Endothelial cell of umbilical vein (primary cell): ENCODE measurements around the gene BRPF1. TPM values are rescaled to one million over a fixed set of nuclear protein-coding genes. Genes with fewer than 3 reads are reported as not detected.

Experiments
- BruUV-seq: library from RNA; stranded (reverse); fragments of 400-500 nt; replicated peaks from 2 replicates; lab custom pipeline; 2021; lab: Mats Ljungman, UMichigan
- CTCF ChIA-PET: fragments of 300-600, 350-600 bp; sonication (Branson Sonifier 250); formaldehyde crosslinking; loops from one replicate; lab custom pipeline; 2021; ENCODE audit warnings: antibody characterized with exemption, inconsistent platforms; lab: Charles Lee
- POLR2A ChIA-PET: fragments of 300-600, 350-600 bp; sonication (Branson Sonifier 250); formaldehyde crosslinking; loops from one replicate; lab custom pipeline; 2021; ENCODE audit warnings: antibody characterized with exemption, inconsistent platforms; lab: Charles Lee
- DNase-seq: peaks from one replicate; pipeline ENCODE4 v3.0.0-alpha.2; 2011; ENCODE audit warnings: low read depth, low spot score
- FAIRE-seq: peaks from 2 replicates; lab custom pipeline; 2011; peaks lifted over from hg19 to GRCh38; lab: Jason Lieb, UNC
- H2AFZ ChIP-seq: 2 replicates; pipeline ENCODE4 v1.6.0; 2012; ENCODE audit warnings: low read depth, low read length, control low read depth, inconsistent platforms
- H3K27ac ChIP-seq: 2 replicates; pipeline ENCODE4 v1.5.1; 2011; ENCODE audit warnings: low read depth, mild to moderate bottlenecking, control low read depth, low read length, moderate library complexity; ENCODE audit not compliant: insufficient read depth
- H3K27me3 ChIP-seq, 2 experiments: 2 replicates each; pipeline versions ENCODE4 v1.6.0 to v1.6.1; 2011; ENCODE audit warnings: low read length in 2 of 2, mixed read lengths in 1 of 2; ENCODE audit not compliant: control insufficient read depth in 2 of 2, insufficient read depth in 2 of 2
- H3K36me3 ChIP-seq, 2 experiments: 2 replicates in 1 of 2; 3 replicates in 1 of 2; pipeline ENCODE4 v1.5.1; 2011; ENCODE audit warnings: low read length in 2 of 2, mild to moderate bottlenecking in 1 of 2, moderate library complexity in 1 of 2; ENCODE audit not compliant: control insufficient read depth in 2 of 2, insufficient read depth in 2 of 2; ENCODE audit errors: extremely low read depth in 1 of 2
- H3K4me1 ChIP-seq: 3 replicates; pipeline ENCODE4 v1.5.1; 2011; ENCODE audit warnings: mild to moderate bottlenecking, low read length; ENCODE audit not compliant: control insufficient read depth, insufficient read depth; ENCODE audit errors: extremely low read depth
- H3K4me2 ChIP-seq: 2 replicates; pipeline ENCODE4 v1.6.1; 2011; ENCODE audit warnings: low read length, control low read depth, mixed read lengths; ENCODE audit not compliant: insufficient read depth
- H3K4me3 ChIP-seq, 3 experiments: fragments of 200-600 bp in 1 of 3; sonication (generic), shearing (Covaris generic) in 1 of 3; replicated peaks in 1 of 3; 2 replicates each; pipeline ENCODE4 v1.5.1; 2011 to 2016; ENCODE audit warnings: control low read depth in 3 of 3, low read length in 3 of 3, mild to moderate bottlenecking in 2 of 3, inconsistent platforms in 1 of 3, low read depth in 1 of 3, moderate library complexity in 1 of 3; ENCODE audit not compliant: insufficient read depth in 1 of 3
- H3K79me2 ChIP-seq: 2 replicates; pipeline ENCODE4 v1.6.0; 2012; ENCODE audit warnings: low read length, inconsistent platforms; ENCODE audit not compliant: control insufficient read depth, insufficient read depth
- H3K9ac ChIP-seq: replicated peaks from 2 replicates; pipeline ENCODE3; 2011; ENCODE audit warnings: low read length, control low read depth; ENCODE audit not compliant: insufficient read depth; ENCODE audit errors: extremely low read depth
- H3K9me1 ChIP-seq: replicated peaks from 3 replicates; pipeline ENCODE4 v1.6.0; 2011; ENCODE audit warnings: mild to moderate bottlenecking, low read length; ENCODE audit not compliant: control insufficient read depth, insufficient read depth; ENCODE audit errors: extremely low read depth
- H3K9me3 ChIP-seq: replicated peaks from 2 replicates; pipeline ENCODE4 v1.5.1; 2012; ENCODE audit warnings: low read length, inconsistent platforms; ENCODE audit not compliant: control insufficient read depth, insufficient read depth
- H4K20me1 ChIP-seq: replicated peaks from 2 replicates; pipeline ENCODE3; 2011; ENCODE audit warnings: mild to moderate bottlenecking, low read length; ENCODE audit not compliant: control insufficient read depth, insufficient read depth; ENCODE audit errors: extremely low read depth
- EZH2 ChIP-seq: IDR thresholded peaks from 2 replicates; pipeline ENCODE4 v1.6.1; 2012; ENCODE audit warnings: borderline replicate concordance, low read depth, mild to moderate bottlenecking, moderate library complexity, low read length, inconsistent platforms; ENCODE audit not compliant: severe bottlenecking
- FOS ChIP-seq: IDR thresholded peaks from 2 replicates; pipeline ENCODE4 v1.6.1; 2011; ENCODE audit warnings: mild to moderate bottlenecking, low read length, moderate library complexity, borderline replicate concordance; ENCODE audit not compliant: insufficient read depth
- GATA2 ChIP-seq: IDR thresholded peaks from 2 replicates; pipeline ENCODE4 v1.7.0; 2011; ENCODE audit warnings: low read depth, mild to moderate bottlenecking, moderate library complexity, mixed read lengths, low read length; ENCODE audit not compliant: insufficient read length, insufficient read depth
- JUN ChIP-seq: IDR thresholded peaks from 2 replicates; pipeline ENCODE4 v1.6.1; 2011; ENCODE audit warnings: borderline replicate concordance, low read depth; ENCODE audit not compliant: insufficient read length, insufficient read depth
- MYC ChIP-seq: IDR thresholded peaks from one replicate; pipeline ENCODE4 v1.6.1; 2011; ENCODE audit warnings: mild to moderate bottlenecking, low read depth, low read length
- POLR2A ChIP-seq: IDR thresholded peaks from 2 replicates; pipeline ENCODE4 v1.6.1; 2012; ENCODE audit warnings: low read depth, mild to moderate bottlenecking, control low read depth, low read length
- POLR2AphosphoS5 ChIP-seq: IDR thresholded peaks from 2 replicates; pipeline ENCODE4 v1.6.1; 2012; ENCODE audit warnings: low read depth, mild to moderate bottlenecking, control low read depth, low read length, moderate library complexity; ENCODE audit not compliant: insufficient read depth
- dilution Hi-C: fragments of 300-500 bp; cut with MboI; formaldehyde crosslinking; loops from one replicate; pipeline ENCODE4 v1.15.0; 2019; ENCODE audit warnings: low sequenced_read_pairs; ENCODE audit not compliant: extremely low pct_ligation_motif_present
- intact Hi-C: fragments of 100-400 bp; cut with micrococcal nuclease; formaldehyde crosslinking; loops from one replicate; pipeline ENCODE4 v1.10.0; 2022
- polyA plus RNA-seq, 4 experiments: library from polyadenylated mRNA; depleted of rRNA in 3 of 4; stranded (reverse) in 3 of 4; unstranded in 1 of 4; fragments of >200 nt; gene quantifications; 2 replicates each; pipeline versions ENCODE4 v1.2.1 to v1.2.3, GENCODE V29; 2011 to 2012; ENCODE audit warnings: missing spikeins in 1 of 4
- total RNA-seq: library from RNA; stranded (reverse); gene quantifications from 2 replicates; pipeline ENCODE4 v1.2.3, GENCODE V29; 2021
- TF ChIP-seq, protein P1 (sequence below), 2 donors: IDR thresholded peaks; 1 replicate in 1 of 2; 2 replicates in 1 of 2; pipeline ENCODE4 v1.5.1; 2011; ENCODE audit warnings: low read length in 2 of 2, mild to moderate bottlenecking in 2 of 2, moderate library complexity in 2 of 2, control low read depth in 1 of 2, inconsistent platforms in 1 of 2, low read depth in 1 of 2; ENCODE audit not compliant: insufficient read depth in 1 of 2; ENCODE audit errors: extremely low read depth in 1 of 2
- TF ChIP-seq, protein P2 (sequence below): IDR thresholded peaks from 2 replicates; pipeline ENCODE4 v1.6.1; 2011; ENCODE audit not compliant: insufficient read depth, insufficient read length

Gene BRPF1
- total and polyA plus RNA-seq, 2 donors (not counting 3 experiments of a cell fraction or from before 2014, with no cell fraction given), result 12.5 to 26.2 TPM

- no peak overlapping the region for H3K27ac ChIP-seq
- TF ChIP-seq JUN (no peak), FOS (no peak), GATA2 (no peak), POLR2A (no peak), POLR2AphosphoS5 (no peak), EZH2 (no peak), MYC (no peak)
- TF ChIP-seq, protein P1, sequence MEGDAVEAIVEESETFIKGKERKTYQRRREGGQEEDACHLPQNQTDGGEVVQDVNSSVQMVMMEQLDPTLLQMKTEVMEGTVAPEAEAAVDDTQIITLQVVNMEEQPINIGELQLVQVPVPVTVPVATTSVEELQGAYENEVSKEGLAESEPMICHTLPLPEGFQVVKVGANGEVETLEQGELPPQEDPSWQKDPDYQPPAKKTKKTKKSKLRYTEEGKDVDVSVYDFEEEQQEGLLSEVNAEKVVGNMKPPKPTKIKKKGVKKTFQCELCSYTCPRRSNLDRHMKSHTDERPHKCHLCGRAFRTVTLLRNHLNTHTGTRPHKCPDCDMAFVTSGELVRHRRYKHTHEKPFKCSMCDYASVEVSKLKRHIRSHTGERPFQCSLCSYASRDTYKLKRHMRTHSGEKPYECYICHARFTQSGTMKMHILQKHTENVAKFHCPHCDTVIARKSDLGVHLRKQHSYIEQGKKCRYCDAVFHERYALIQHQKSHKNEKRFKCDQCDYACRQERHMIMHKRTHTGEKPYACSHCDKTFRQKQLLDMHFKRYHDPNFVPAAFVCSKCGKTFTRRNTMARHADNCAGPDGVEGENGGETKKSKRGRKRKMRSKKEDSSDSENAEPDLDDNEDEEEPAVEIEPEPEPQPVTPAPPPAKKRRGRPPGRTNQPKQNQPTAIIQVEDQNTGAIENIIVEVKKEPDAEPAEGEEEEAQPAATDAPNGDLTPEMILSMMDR (IDR thresholded peaks at IDR 0.05; ENCODE audit: extremely low read depth in 1 of 2, insufficient read depth in 1 of 2, low read depth in 1 of 2, low read length in 2 of 2), result no peak
- TF ChIP-seq, protein P2, sequence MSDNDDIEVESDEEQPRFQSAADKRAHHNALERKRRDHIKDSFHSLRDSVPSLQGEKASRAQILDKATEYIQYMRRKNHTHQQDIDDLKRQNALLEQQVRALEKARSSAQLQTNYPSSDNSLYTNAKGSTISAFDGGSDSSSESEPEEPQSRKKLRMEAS, result no peak
- H3K27me3 ChIP-seq, result peaks cover 0 to 2% of the 10 kb centered on the region in 2 experiments
- H2AFZ ChIP-seq, result no peak overlapping the region
- H3K9me3 ChIP-seq, result no peaks in the 10 kb centered on the region
- FAIRE-seq (no peak), DNase-seq (no peak)
- H3K9me1 ChIP-seq, result no peaks in the 10 kb centered on the region
- no peak overlapping the region for H3K4me2 ChIP-seq
- no peaks in the 10 kb centered on the region for H3K79me2 ChIP-seq
- POLR2A ChIA-PET, result no interaction called here
- intact Hi-C loops, result no loop called here
- no TSS peak for BruUV-seq
- H3K36me3 ChIP-seq, result no peaks in the 10 kb centered on the region
- H3K9ac ChIP-seq, result no peak overlapping the region
- CTCF ChIA-PET, result interaction anchor here (1.5 to 3.7 kb wide), 2 partner anchors 19 to 233 kb away, joined by 4 to 27 read pairs; partner anchors contain the start of gene BRPF1
- no peaks in the 10 kb centered on the region for H4K20me1 ChIP-seq
- dilution Hi-C loops, result no loop called here
- no peaks in the 10 kb centered on the region for H3K4me1 ChIP-seq
- H3K4me3 ChIP-seq, result no peak overlapping the region
Observed at GRCh38 chr3:9713142-9713541, 18.4 kb upstream of the BRPF1 start.
